ENCODE data around the gene HOMER2. TPM values are rescaled to one million over a fixed set of nuclear protein-coding genes. Genes with fewer than 3 reads are reported as not detected.

HOMER2 gene
- total and polyA plus RNA-seq, 2 experiments from 2014 or later: 10.8 to 23.9 TPM

DNA sequence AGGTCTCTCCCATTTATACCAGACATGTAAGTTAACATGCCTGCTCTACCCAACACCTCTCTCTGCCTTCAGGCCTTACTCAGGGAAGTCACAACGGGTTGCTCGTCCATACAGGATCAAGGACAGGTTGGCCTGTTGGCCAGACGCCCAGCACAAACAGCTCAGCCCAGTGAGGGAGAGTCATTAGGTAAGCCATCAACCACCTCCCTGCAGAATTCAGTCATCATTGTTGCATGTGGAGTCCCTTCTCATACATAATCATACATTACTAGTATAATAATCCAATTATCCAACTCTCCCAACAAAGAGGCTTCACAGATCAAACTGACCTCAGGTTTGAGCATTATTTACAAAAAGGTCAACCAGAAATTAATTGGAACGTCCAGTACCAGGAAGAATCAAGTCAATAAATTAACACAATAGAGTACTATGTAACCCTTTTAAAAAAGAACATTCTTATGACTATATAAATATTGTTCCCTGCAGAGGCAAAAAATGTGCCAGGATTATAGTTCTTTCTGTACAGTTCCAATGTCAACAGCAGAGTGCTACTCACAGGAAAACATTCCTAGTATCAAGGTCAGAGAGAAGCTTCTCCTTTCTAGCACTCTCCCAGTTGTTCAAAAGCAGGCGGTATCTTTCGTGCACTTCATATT is 33.2 kb downstream of the HOMER2 start:
- Histone ChIP-seq H3K4me1 (ENCODE audit: insufficient read depth) (no peaks in the 10 kb centered on the region), H3K9me2 (ENCODE audit: insufficient read depth) (0 out of 2 replicates have a peak, but pooled peaks cover 3% of the 10 kb centered on the region), H3K27me3 (ENCODE audit: insufficient read depth) (no peaks in the 10 kb centered on the region), H3F3A (replicated peaks; ENCODE audit: low read depth) (no peaks in the 10 kb centered on the region), H3K4me2 (no peak overlapping the region), H2AFZ (no peak overlapping the region), H3K27ac (ENCODE audit: low read depth) (no peak overlapping the region), H3K36me3 (ENCODE audit: insufficient read depth) (no peaks in the 10 kb centered on the region), H3K79me2 (replicated peaks; ENCODE audit: insufficient read depth) (no peaks in the 10 kb centered on the region), H3K4me3 (no peak overlapping the region), H4K20me1 (replicated peaks; ENCODE audit: insufficient read depth) (no peaks in the 10 kb centered on the region)
- Mint-ChIP-seq H3K4me1 (no peaks in the 10 kb centered on the region; the same call in 2 of the 3 replicates), H3K9me3 (no peaks in the 10 kb centered on the region), H3K4me3 (no peak overlapping the region), H3K36me3 (ENCODE audit: low read depth) (no peaks in the 10 kb centered on the region), H3K27ac (no peak overlapping the region), H3K27me3 (ENCODE audit: insufficient read depth, low read depth, poor library complexity) (peaks cover 5% of the 10 kb centered on the region)
- TF ChIP-seq EZH2 (IDR thresholded peaks at IDR 0.05; ENCODE audit: low read depth, unreplicated experiment) (no peak), POLR2AphosphoS5 (IDR thresholded peaks at IDR 0.05; ENCODE audit: low read depth) (no peak), NANOG (IDR thresholded peaks at IDR 0.05; ENCODE audit: borderline replicate concordance) (no peak), CREB1 (CRISPR knock-in tag; IDR thresholded peaks at IDR 0.05; ENCODE audit: low read depth) (no peak), STAT1 (IDR thresholded peaks at IDR 0.05; ENCODE audit: unreplicated experiment) (no peak), ZNF331 (CRISPR knock-in tag; IDR thresholded peaks at IDR 0.05; ENCODE audit: low read depth) (no peak), ZNF114 (CRISPR knock-in tag; IDR thresholded peaks at IDR 0.05) (no peak), JUNB (IDR thresholded peaks at IDR 0.05; ENCODE audit: unreplicated experiment) (no peak), EZH2phosphoT487 (IDR thresholded peaks at IDR 0.05; ENCODE audit: unreplicated experiment) (no peak)
- TF ChIP-seq, protein P1, sequence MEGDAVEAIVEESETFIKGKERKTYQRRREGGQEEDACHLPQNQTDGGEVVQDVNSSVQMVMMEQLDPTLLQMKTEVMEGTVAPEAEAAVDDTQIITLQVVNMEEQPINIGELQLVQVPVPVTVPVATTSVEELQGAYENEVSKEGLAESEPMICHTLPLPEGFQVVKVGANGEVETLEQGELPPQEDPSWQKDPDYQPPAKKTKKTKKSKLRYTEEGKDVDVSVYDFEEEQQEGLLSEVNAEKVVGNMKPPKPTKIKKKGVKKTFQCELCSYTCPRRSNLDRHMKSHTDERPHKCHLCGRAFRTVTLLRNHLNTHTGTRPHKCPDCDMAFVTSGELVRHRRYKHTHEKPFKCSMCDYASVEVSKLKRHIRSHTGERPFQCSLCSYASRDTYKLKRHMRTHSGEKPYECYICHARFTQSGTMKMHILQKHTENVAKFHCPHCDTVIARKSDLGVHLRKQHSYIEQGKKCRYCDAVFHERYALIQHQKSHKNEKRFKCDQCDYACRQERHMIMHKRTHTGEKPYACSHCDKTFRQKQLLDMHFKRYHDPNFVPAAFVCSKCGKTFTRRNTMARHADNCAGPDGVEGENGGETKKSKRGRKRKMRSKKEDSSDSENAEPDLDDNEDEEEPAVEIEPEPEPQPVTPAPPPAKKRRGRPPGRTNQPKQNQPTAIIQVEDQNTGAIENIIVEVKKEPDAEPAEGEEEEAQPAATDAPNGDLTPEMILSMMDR (conservative IDR thresholded peaks at IDR 0.05; ENCODE audit: low read depth in 2 of 2): no peak
- TF ChIP-seq, protein P2, sequence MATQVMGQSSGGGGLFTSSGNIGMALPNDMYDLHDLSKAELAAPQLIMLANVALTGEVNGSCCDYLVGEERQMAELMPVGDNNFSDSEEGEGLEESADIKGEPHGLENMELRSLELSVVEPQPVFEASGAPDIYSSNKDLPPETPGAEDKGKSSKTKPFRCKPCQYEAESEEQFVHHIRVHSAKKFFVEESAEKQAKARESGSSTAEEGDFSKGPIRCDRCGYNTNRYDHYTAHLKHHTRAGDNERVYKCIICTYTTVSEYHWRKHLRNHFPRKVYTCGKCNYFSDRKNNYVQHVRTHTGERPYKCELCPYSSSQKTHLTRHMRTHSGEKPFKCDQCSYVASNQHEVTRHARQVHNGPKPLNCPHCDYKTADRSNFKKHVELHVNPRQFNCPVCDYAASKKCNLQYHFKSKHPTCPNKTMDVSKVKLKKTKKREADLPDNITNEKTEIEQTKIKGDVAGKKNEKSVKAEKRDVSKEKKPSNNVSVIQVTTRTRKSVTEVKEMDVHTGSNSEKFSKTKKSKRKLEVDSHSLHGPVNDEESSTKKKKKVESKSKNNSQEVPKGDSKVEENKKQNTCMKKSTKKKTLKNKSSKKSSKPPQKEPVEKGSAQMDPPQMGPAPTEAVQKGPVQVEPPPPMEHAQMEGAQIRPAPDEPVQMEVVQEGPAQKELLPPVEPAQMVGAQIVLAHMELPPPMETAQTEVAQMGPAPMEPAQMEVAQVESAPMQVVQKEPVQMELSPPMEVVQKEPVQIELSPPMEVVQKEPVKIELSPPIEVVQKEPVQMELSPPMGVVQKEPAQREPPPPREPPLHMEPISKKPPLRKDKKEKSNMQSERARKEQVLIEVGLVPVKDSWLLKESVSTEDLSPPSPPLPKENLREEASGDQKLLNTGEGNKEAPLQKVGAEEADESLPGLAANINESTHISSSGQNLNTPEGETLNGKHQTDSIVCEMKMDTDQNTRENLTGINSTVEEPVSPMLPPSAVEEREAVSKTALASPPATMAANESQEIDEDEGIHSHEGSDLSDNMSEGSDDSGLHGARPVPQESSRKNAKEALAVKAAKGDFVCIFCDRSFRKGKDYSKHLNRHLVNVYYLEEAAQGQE (IDR thresholded peaks at IDR 0.05; ENCODE audit: unreplicated experiment): no peak
- TF ChIP-seq, protein P3, sequence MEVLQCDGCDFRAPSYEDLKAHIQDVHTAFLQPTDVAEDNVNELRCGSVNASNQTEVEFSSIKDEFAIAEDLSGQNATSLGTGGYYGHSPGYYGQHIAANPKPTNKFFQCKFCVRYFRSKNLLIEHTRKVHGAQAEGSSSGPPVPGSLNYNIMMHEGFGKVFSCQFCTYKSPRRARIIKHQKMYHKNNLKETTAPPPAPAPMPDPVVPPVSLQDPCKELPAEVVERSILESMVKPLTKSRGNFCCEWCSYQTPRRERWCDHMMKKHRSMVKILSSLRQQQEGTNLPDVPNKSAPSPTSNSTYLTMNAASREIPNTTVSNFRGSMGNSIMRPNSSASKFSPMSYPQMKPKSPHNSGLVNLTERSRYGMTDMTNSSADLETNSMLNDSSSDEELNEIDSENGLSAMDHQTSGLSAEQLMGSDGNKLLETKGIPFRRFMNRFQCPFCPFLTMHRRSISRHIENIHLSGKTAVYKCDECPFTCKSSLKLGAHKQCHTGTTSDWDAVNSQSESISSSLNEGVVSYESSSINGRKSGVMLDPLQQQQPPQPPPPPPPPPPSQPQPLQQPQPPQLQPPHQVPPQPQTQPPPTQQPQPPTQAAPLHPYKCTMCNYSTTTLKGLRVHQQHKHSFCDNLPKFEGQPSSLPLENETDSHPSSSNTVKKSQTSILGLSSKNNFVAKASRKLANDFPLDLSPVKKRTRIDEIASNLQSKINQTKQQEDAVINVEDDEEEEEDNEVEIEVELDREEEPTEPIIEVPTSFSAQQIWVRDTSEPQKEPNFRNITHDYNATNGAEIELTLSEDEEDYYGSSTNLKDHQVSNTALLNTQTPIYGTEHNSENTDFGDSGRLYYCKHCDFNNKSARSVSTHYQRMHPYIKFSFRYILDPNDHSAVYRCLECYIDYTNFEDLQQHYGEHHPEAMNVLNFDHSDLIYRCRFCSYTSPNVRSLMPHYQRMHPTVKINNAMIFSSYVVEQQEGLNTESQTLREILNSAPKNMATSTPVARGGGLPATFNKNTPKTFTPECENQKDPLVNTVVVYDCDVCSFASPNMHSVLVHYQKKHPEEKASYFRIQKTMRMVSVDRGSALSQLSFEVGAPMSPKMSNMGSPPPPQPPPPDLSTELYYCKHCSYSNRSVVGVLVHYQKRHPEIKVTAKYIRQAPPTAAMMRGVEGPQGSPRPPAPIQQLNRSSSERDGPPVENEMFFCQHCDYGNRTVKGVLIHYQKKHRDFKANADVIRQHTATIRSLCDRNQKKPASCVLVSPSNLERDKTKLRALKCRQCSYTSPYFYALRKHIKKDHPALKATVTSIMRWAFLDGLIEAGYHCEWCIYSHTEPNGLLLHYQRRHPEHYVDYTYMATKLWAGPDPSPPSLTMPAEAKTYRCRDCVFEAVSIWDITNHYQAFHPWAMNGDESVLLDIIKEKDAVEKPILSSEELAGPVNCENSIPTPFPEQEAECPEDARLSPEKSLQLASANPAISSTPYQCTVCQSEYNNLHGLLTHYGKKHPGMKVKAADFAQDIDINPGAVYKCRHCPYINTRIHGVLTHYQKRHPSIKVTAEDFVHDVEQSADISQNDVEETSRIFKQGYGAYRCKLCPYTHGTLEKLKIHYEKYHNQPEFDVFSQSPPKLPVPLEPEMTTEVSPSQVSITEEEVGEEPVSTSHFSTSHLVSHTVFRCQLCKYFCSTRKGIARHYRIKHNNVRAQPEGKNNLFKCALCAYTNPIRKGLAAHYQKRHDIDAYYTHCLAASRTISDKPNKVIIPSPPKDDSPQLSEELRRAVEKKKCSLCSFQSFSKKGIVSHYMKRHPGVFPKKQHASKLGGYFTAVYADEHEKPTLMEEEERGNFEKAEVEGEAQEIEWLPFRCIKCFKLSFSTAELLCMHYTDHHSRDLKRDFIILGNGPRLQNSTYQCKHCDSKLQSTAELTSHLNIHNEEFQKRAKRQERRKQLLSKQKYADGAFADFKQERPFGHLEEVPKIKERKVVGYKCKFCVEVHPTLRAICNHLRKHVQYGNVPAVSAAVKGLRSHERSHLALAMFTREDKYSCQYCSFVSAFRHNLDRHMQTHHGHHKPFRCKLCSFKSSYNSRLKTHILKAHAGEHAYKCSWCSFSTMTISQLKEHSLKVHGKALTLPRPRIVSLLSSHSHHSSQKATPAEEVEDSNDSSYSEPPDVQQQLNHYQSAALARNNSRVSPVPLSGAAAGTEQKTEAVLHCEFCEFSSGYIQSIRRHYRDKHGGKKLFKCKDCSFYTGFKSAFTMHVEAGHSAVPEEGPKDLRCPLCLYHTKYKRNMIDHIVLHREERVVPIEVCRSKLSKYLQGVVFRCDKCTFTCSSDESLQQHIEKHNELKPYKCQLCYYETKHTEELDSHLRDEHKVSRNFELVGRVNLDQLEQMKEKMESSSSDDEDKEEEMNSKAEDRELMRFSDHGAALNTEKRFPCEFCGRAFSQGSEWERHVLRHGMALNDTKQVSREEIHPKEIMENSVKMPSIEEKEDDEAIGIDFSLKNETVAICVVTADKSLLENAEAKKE (CRISPR knock-in tag; IDR thresholded peaks at IDR 0.05): no peak
- TF ChIP-seq, protein P4, sequence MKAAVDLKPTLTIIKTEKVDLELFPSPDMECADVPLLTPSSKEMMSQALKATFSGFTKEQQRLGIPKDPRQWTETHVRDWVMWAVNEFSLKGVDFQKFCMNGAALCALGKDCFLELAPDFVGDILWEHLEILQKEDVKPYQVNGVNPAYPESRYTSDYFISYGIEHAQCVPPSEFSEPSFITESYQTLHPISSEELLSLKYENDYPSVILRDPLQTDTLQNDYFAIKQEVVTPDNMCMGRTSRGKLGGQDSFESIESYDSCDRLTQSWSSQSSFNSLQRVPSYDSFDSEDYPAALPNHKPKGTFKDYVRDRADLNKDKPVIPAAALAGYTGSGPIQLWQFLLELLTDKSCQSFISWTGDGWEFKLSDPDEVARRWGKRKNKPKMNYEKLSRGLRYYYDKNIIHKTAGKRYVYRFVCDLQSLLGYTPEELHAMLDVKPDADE (IDR thresholded peaks at IDR 0.05): no peak
- DNase-seq (ENCODE audit: low spot score) (no peak), ATAC-seq (no peak)

Data from GM23338 (cell line).